ENCODE data around the gene STK32A.

The STK32A gene

GRCh38 chr5:147234825-147235635 is at the start of gene STK32A:
Gene STK32A, plus strand, starts transcription at chr5:147235026. Its CDS starts 4,609 bp downstream, at chr5:147239635.
- no peak within 1 kb of the TSS for H3K27ac Mint-ChIP-seq
- no peaks in the 10 kb centered on the region for H3K36me3 Mint-ChIP-seq
- peak within 1 kb of the TSS; percentile 64 for H3K4me3 Mint-ChIP-seq
- H3K9me3 Mint-ChIP-seq (ENCODE audit: low read depth): no peaks in the 10 kb centered on the region
- peaks cover 5% of the 10 kb centered on the region for H3K4me1 Mint-ChIP-seq (ENCODE audit: low read depth)
- H3K27me3 Mint-ChIP-seq: peaks cover 42% of the 10 kb centered on the region

- H3K4me1 Mint-ChIP-seq (ENCODE audit: low read depth): peaks cover 4% of the 10 kb centered on the region
- no peaks in the 10 kb centered on the region for H3K36me3 Mint-ChIP-seq
- H3K27ac Mint-ChIP-seq: no peak overlapping the region
- H3K4me3 Mint-ChIP-seq: no peak overlapping the region
- H3K27me3 Mint-ChIP-seq: peaks cover 2% of the 10 kb centered on the region
- no peaks in the 10 kb centered on the region for H3K9me3 Mint-ChIP-seq (ENCODE audit: low read depth)
Measured at GRCh38 chr5:147187099-147187540, 47.7 kb upstream of the STK32A start.

GRCh38 chr5:147188200-147189108 is 46.4 kb upstream of the STK32A start:
- H3K4me3 Mint-ChIP-seq: peak overlapping the region; percentile 30
- no peaks in the 10 kb centered on the region for H3K9me3 Mint-ChIP-seq (ENCODE audit: low read depth)
- H3K4me1 Mint-ChIP-seq (ENCODE audit: low read depth): peaks cover 4% of the 10 kb centered on the region
- no peaks in the 10 kb centered on the region for H3K36me3 Mint-ChIP-seq
- H3K27me3 Mint-ChIP-seq: peaks cover 2% of the 10 kb centered on the region
- H3K27ac Mint-ChIP-seq: no peak overlapping the region

- no peaks in the 10 kb centered on the region for H3K36me3 Mint-ChIP-seq
- no peaks in the 10 kb centered on the region for H3K9me3 Mint-ChIP-seq (ENCODE audit: low read depth)
- no peak overlapping the region for H3K27ac Mint-ChIP-seq
- H3K27me3 Mint-ChIP-seq: peaks cover 2% of the 10 kb centered on the region
- peaks cover 4% of the 10 kb centered on the region for H3K4me1 Mint-ChIP-seq (ENCODE audit: low read depth)
- H3K4me3 Mint-ChIP-seq: no peak overlapping the region
Measured at GRCh38 chr5:147189109-147189424, 45.8 kb upstream of the STK32A start.

GRCh38 chr5:147190331-147190730 is 44.5 kb upstream of the STK32A start:
- no peak overlapping the region for H3K27ac Mint-ChIP-seq
- H3K36me3 Mint-ChIP-seq: no peaks in the 10 kb centered on the region
- peaks cover 4% of the 10 kb centered on the region for H3K4me1 Mint-ChIP-seq (ENCODE audit: low read depth)
- H3K4me3 Mint-ChIP-seq: no peak overlapping the region
- peaks cover 2% of the 10 kb centered on the region for H3K27me3 Mint-ChIP-seq
- no peaks in the 10 kb centered on the region for H3K9me3 Mint-ChIP-seq (ENCODE audit: low read depth)

- H3K27ac Mint-ChIP-seq: no peak overlapping the region
- no peak overlapping the region for H3K4me3 Mint-ChIP-seq
- peaks cover 5% of the 10 kb centered on the region for H3K27me3 Mint-ChIP-seq
- no peaks in the 10 kb centered on the region for H3K9me3 Mint-ChIP-seq (ENCODE audit: low read depth)
- no peaks in the 10 kb centered on the region for H3K36me3 Mint-ChIP-seq
- H3K4me1 Mint-ChIP-seq (ENCODE audit: low read depth): peaks cover 4% of the 10 kb centered on the region
Measured at GRCh38 chr5:147193123-147193522, 41.7 kb upstream of the STK32A start.

GRCh38 chr5:147200004-147200403 is 34.8 kb upstream of the STK32A start:
- H3K4me1 Mint-ChIP-seq (ENCODE audit: low read depth): no peaks in the 10 kb centered on the region
- H3K27me3 Mint-ChIP-seq: peaks cover 4% of the 10 kb centered on the region
- no peaks in the 10 kb centered on the region for H3K36me3 Mint-ChIP-seq
- no peak overlapping the region for H3K27ac Mint-ChIP-seq
- no peaks in the 10 kb centered on the region for H3K9me3 Mint-ChIP-seq (ENCODE audit: low read depth)
- no peak overlapping the region for H3K4me3 Mint-ChIP-seq

GRCh38 chr5:147203213-147203612 is 31.6 kb upstream of the STK32A start:
- no peak overlapping the region for H3K27ac Mint-ChIP-seq
- no peaks in the 10 kb centered on the region for H3K4me1 Mint-ChIP-seq (ENCODE audit: low read depth)
- peaks cover 6% of the 10 kb centered on the region for H3K27me3 Mint-ChIP-seq
- no peak overlapping the region for H3K4me3 Mint-ChIP-seq
- H3K9me3 Mint-ChIP-seq (ENCODE audit: low read depth): no peaks in the 10 kb centered on the region
- no peaks in the 10 kb centered on the region for H3K36me3 Mint-ChIP-seq

GRCh38 chr5:147204576-147204975 is 30.2 kb upstream of the STK32A start:
- no peaks in the 10 kb centered on the region for H3K9me3 Mint-ChIP-seq (ENCODE audit: low read depth)
- H3K36me3 Mint-ChIP-seq: no peaks in the 10 kb centered on the region
- H3K27me3 Mint-ChIP-seq: peaks cover 6% of the 10 kb centered on the region
- no peak overlapping the region for H3K4me3 Mint-ChIP-seq
- no peak overlapping the region for H3K27ac Mint-ChIP-seq
- no peaks in the 10 kb centered on the region for H3K4me1 Mint-ChIP-seq (ENCODE audit: low read depth)

GRCh38 chr5:147208134-147208533 is 26.7 kb upstream of the STK32A start:
- no peaks in the 10 kb centered on the region for H3K4me1 Mint-ChIP-seq (ENCODE audit: low read depth)
- H3K9me3 Mint-ChIP-seq (ENCODE audit: low read depth): no peaks in the 10 kb centered on the region
- H3K4me3 Mint-ChIP-seq: no peak overlapping the region
- peaks cover 5% of the 10 kb centered on the region for H3K27me3 Mint-ChIP-seq
- H3K27ac Mint-ChIP-seq: no peak overlapping the region
- H3K36me3 Mint-ChIP-seq: no peaks in the 10 kb centered on the region

- Mint-ChIP-seq H3K9me3 (ENCODE audit: low read depth) (no peaks in the 10 kb centered on the region), H3K4me3 (no peak overlapping the region), H3K4me1 (ENCODE audit: low read depth) (no peaks in the 10 kb centered on the region), H3K27ac (no peak overlapping the region), H3K27me3 (peaks cover 2% of the 10 kb centered on the region), H3K36me3 (no peaks in the 10 kb centered on the region)
Measured at GRCh38 chr5:147216552-147217154, 18.2 kb upstream of the STK32A start.

GRCh38 chr5:147223343-147223742 is 11.5 kb upstream of the STK32A start:
- no peaks in the 10 kb centered on the region for H3K27me3 Mint-ChIP-seq
- peaks cover 2% of the 10 kb centered on the region for H3K4me1 Mint-ChIP-seq (ENCODE audit: low read depth)
- H3K4me3 Mint-ChIP-seq: no peak overlapping the region
- H3K9me3 Mint-ChIP-seq (ENCODE audit: low read depth): no peaks in the 10 kb centered on the region
- H3K36me3 Mint-ChIP-seq: no peaks in the 10 kb centered on the region
- no peak overlapping the region for H3K27ac Mint-ChIP-seq

- Mint-ChIP-seq H3K27me3 (no peaks in the 10 kb centered on the region), H3K36me3 (no peaks in the 10 kb centered on the region), H3K4me1 (ENCODE audit: low read depth) (peaks cover 2% of the 10 kb centered on the region), H3K4me3 (no peak overlapping the region), H3K27ac (no peak overlapping the region), H3K9me3 (ENCODE audit: low read depth) (no peaks in the 10 kb centered on the region)
Measured at GRCh38 chr5:147223948-147224791, 10.7 kb upstream of the STK32A start.

GRCh38 chr5:147225938-147226337 is 8.9 kb upstream of the STK32A start:
- no peaks in the 10 kb centered on the region for H3K9me3 Mint-ChIP-seq (ENCODE audit: low read depth)
- peaks cover 2% of the 10 kb centered on the region for H3K4me1 Mint-ChIP-seq (ENCODE audit: low read depth)
- H3K27me3 Mint-ChIP-seq: peaks cover 4% of the 10 kb centered on the region
- H3K4me3 Mint-ChIP-seq: no peak overlapping the region
- H3K27ac Mint-ChIP-seq: no peak overlapping the region
- no peaks in the 10 kb centered on the region for H3K36me3 Mint-ChIP-seq

Data from activated naive CD8-positive, alpha-beta T cell (primary cell).